Activated CD8-positive, alpha-beta T cell treated with anti-CD3 and anti-CD28 coated beads for 36 hours (primary cell): ENCODE results near the gene PTPRG. TPM values are rescaled to one million over a fixed set of nuclear protein-coding genes. Genes with fewer than 3 reads are reported as not detected.

ENCODE experiments used
- ATAC-seq: fragments of 200-7000 bp; cut with Tn5 transposase; one replicate; pipeline ENCODE4 v1.10.0; 2021; ENCODE audit warnings: mild to moderate bottlenecking, moderate library complexity
- CTCF ChIA-PET: fragments of 350-600 bp; sonication (Branson Sonifier 250); formaldehyde crosslinking; loops from one replicate; lab custom pipeline; 2021; ENCODE audit warnings: antibody characterized with exemption; lab: Charles Lee
- POLR2A ChIA-PET: fragments of 350-600 bp; sonication (Branson Sonifier 250); formaldehyde crosslinking; loops from one replicate; lab custom pipeline; 2021; ENCODE audit warnings: antibody characterized with exemption; lab: Charles Lee
- DNase-seq: peaks from one replicate; pipeline ENCODE4 v3.0.0-alpha.2; 2020
- H3K27ac Mint-ChIP-seq: one replicate; pipeline ENCODE4 v1.8.0; 2021; ENCODE audit warnings: mild to moderate bottlenecking, mixed read lengths
- H3K27me3 Mint-ChIP-seq: one replicate; pipeline ENCODE4 v1.8.0; 2021; ENCODE audit warnings: mixed read lengths
- H3K36me3 Mint-ChIP-seq: one replicate; pipeline ENCODE4 v1.8.0; 2021; ENCODE audit warnings: low read depth, mixed read lengths
- H3K4me1 Mint-ChIP-seq: one replicate; pipeline ENCODE4 v1.8.0; 2021; ENCODE audit warnings: low read depth, mixed read lengths
- H3K4me3 Mint-ChIP-seq: one replicate; pipeline ENCODE4 v1.8.0; 2021; ENCODE audit warnings: mild to moderate bottlenecking, moderate library complexity, mixed read lengths
- H3K9me3 Mint-ChIP-seq: one replicate; pipeline ENCODE4 v1.8.0; 2021; ENCODE audit warnings: mixed read lengths
- CTCF ChIP-seq: fragments of 200-600 bp; IDR thresholded peaks from one replicate; pipeline ENCODE4 v1.8.0; 2022; ENCODE audit warnings: antibody characterized with exemption, mild to moderate bottlenecking
- intact Hi-C: fragments of 100-400 bp; cut with micrococcal nuclease; formaldehyde crosslinking; loops from one replicate; pipeline ENCODE4 v1.10.0; 2022
- total RNA-seq, 2 experiments: library from RNA; stranded (reverse); gene quantifications; one replicate each; pipeline ENCODE4 v1.2.3, GENCODE V29; 2021

The PTPRG gene
- total RNA-seq, 2 experiments from 2014 or later: not detected

GRCh38 chr3:61597906-61598305 is 36.5 kb downstream of the PTPRG start:
- Mint-ChIP-seq H3K36me3 (no peaks in the 10 kb centered on the region), H3K27ac (no peak overlapping the region), H3K9me3 (no peaks in the 10 kb centered on the region), H3K27me3 (peaks cover 2% of the 10 kb centered on the region), H3K4me3 (no peak overlapping the region), H3K4me1 (no peaks in the 10 kb centered on the region)
- DNase-seq (no peak), ATAC-seq (no peak)
- CTCF ChIA-PET: no interaction called here
- intact Hi-C loops: no loop called here
- no peak for TF ChIP-seq CTCF
- POLR2A ChIA-PET: no interaction called here

DNA sequence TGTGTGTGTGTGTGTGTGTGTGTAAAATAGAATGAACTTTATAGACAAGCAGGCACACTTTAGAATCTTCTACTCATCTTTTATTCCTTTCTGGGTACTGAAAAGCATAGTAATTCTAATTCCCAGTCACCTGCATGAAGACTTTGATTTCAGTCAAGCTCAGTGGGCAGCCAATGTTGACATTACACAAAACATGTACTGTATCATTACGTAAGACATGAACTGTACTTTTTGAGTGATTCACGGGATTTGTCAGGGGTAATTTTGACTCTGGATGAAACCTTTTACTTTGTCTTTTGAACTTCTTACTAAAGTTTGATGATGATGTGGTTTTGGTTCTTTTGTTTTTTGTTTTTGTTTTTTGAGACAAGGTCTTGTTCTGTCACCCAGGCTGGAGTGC is 38.8 kb downstream of the PTPRG start:
- H3K9me3 Mint-ChIP-seq: no peaks in the 10 kb centered on the region
- ChIA-PET CTCF (no interaction called here), POLR2A (no interaction called here)
- H3K27ac Mint-ChIP-seq: no peak overlapping the region
- TF ChIP-seq CTCF: no peak
- ATAC-seq (no peak), DNase-seq (no peak)
- no peaks in the 10 kb centered on the region for H3K4me1 Mint-ChIP-seq
- H3K4me3 Mint-ChIP-seq: no peak overlapping the region
- H3K36me3 Mint-ChIP-seq: no peaks in the 10 kb centered on the region
- peaks cover 2% of the 10 kb centered on the region for H3K27me3 Mint-ChIP-seq
- intact Hi-C loops: no loop called here

GRCh38 chr3:61601831-61602230 is 40.5 kb downstream of the PTPRG start:
- CTCF ChIA-PET: no interaction called here
- Mint-ChIP-seq H3K36me3 (no peaks in the 10 kb centered on the region), H3K4me1 (no peaks in the 10 kb centered on the region), H3K4me3 (no peak overlapping the region), H3K27me3 (peaks cover 2% of the 10 kb centered on the region), H3K9me3 (no peaks in the 10 kb centered on the region), H3K27ac (no peak overlapping the region)
- POLR2A ChIA-PET: no interaction called here
- no peak for TF ChIP-seq CTCF
- DNase-seq (no peak), ATAC-seq (no peak)
- intact Hi-C loops: no loop called here

- ChIA-PET CTCF (no interaction called here), POLR2A (no interaction called here)
These were observed 41.1 kb downstream of the PTPRG start for GRCh38 chr3:61602466-61602865.

DNA sequence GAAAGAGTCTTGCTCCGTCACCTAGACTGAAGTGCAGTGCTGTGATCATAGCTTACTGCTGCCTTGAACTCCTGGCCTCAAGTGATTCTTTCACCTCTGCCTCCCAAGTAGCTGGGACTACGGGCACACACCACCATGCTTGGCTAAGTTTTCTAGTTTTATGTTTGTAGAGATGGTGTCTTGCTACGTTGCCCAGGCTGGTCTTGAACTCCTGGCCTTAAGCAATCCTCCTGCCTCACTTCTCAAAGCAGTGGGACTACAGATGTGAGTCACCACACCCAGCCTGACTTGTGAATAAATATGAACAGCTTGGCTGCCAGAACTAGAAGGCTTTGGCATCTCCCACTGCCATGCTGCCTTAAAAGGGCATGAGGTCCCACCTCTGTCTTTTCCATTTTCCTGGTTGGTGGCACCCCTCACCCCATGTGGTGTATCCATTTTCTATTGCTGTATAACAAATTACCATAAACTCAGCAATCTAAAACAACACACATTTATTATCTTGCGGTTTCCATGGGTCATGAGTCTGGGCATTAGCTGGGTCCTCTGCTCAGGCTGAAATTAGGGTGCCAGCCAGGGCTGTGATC is 44.3 kb downstream of the PTPRG start:
- TF ChIP-seq CTCF: no peak
- intact Hi-C loops: no loop called here
- H3K4me3 Mint-ChIP-seq: no peak overlapping the region
- ATAC-seq (no peak), DNase-seq (no peak)
- H3K9me3 Mint-ChIP-seq: peaks cover 2% of the 10 kb centered on the region
- ChIA-PET POLR2A (no interaction called here), CTCF (no interaction called here)
- no peaks in the 10 kb centered on the region for H3K4me1 Mint-ChIP-seq
- H3K36me3 Mint-ChIP-seq: no peaks in the 10 kb centered on the region
- H3K27me3 Mint-ChIP-seq: no peaks in the 10 kb centered on the region
- H3K27ac Mint-ChIP-seq: no peak overlapping the region

More at GRCh38 chr3:61602466-61602865, 41.1 kb downstream of the PTPRG start:
- no peak for DNase-seq
- Mint-ChIP-seq H3K4me1 (no peaks in the 10 kb centered on the region), H3K36me3 (no peaks in the 10 kb centered on the region), H3K27ac (no peak overlapping the region), H3K9me3 (no peaks in the 10 kb centered on the region), H3K27me3 (peaks cover 2% of the 10 kb centered on the region), H3K4me3 (no peak overlapping the region)
- intact Hi-C loops: no loop called here
- no peak for TF ChIP-seq CTCF
- ATAC-seq: no peak
